ENCODE data around the gene MAP2K7. TPM values are rescaled to one million over a fixed set of nuclear protein-coding genes. Genes with fewer than 3 reads are reported as not detected.
"Not testable (repeated sequence)": the region's sequence is repeated elsewhere in the genome, so short reads cannot be mapped to it uniquely, and the experiment has no call there.

Gene MAP2K7
- total RNA-seq, 4 donors from 2014 or later, result 9.1 to 18.6 (median 14.9) TPM

DNA sequence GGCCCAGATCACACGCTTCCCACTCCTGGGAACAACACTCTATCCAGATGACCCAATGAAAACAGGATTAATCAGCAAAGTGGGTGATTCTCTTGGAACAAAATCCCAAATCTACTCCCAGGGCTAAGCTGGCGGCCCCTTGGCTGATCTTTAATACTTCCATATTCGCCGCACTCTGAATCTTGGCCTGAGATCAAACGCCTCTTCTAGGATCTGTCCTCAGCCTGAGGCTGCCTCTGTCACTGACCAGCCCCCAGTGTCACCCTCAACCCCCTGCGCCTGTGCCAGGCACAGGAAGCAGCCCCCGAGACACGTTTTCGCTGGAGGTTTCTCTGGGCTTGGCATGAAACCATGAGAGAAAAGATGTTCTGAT lies 24.6 kb downstream of the MAP2K7 start:
- H3K4me1 ChIP-seq, result peaks cover 8 to 62% of the 10 kb centered on the region in 2 donors
- peaks cover 27 to 31% of the 10 kb centered on the region in 2 donors for H3K36me3 ChIP-seq
- no peaks in the 10 kb centered on the region for H3K27me3 ChIP-seq
- intact Hi-C loops (cut with DNase I), result no loop called here
- H3K9me3 ChIP-seq, result no peaks in the 10 kb centered on the region
- WGBS, 2 donors, result 78 to 93% methylated on average over 9 of the region's 9 CpGs
- no peak for DNase-seq
- H3K27ac ChIP-seq, result peak overlapping the region in 2 of 3 donors; percentile 33 to 86
- TF ChIP-seq CTCF (IDR thresholded peaks at IDR 0.05) (no peak), POLR2A (IDR thresholded peaks at IDR 0.05) (no peak)
- no peak overlapping the region for H3K4me3 ChIP-seq (replicated peaks in 1 of 3)

GRCh38 chr19:7928741-7929701 lies 25.3 kb downstream of the MAP2K7 start:
- Histone ChIP-seq H3K9me3 (no peaks in the 10 kb centered on the region), H3K27ac (peak overlapping the region; percentile 33 to 86 (median 41)), H3K4me1 (peaks cover 8 to 62% of the 10 kb centered on the region in 2 donors), H3K4me3 (replicated peaks in 1 of 3) (no peak overlapping the region), H3K36me3 (peaks cover 34 to 38% of the 10 kb centered on the region in 2 donors), H3K27me3 (no peaks in the 10 kb centered on the region)
- TF ChIP-seq POLR2A (IDR thresholded peaks at IDR 0.05), result no peak
- TF ChIP-seq CTCF (IDR thresholded peaks at IDR 0.05), result peak in 2 of 6 experiments; percentile 13 to 15
- DNase-seq, result peak; percentile 32 to 39
- 74 to 75% methylated on average over 16 to 24 of the region's 24 CpGs for WGBS, 2 donors
- intact Hi-C loops (cut with DNase I), result no loop called here

DNA sequence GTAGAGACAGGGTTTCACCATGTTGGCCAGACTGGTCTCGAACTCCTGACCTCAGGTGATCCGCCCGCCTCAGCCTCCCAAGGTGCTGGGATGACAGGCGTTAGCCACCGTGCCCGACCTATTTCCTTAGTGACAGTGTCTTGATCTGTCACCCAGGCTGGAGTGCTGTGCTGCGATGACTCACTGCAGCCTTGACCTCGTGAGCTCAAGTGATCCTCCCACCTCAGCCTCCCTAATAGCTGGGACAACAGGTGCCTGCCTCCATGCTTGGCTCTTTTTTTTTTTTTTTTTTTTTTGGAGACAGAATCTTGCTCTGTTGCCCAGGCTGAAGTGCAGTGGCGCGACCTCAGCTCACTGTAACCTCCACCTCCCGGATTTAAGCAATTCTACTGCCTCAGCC lies 26.4 kb downstream of the MAP2K7 start:
- H3K9me3 ChIP-seq; DNase-seq; H3K4me3 ChIP-seq (replicated peaks in 1 of 3); H3K27me3 ChIP-seq; intact Hi-C loops (cut with DNase I): not testable (repeated sequence)
- Histone ChIP-seq H3K27ac (peak overlapping the region in 1 of 3 donors; percentile 76), H3K36me3 (peaks cover 45 to 48% of the 10 kb centered on the region in 2 donors), H3K4me1 (peaks cover 8 to 56% of the 10 kb centered on the region in 2 donors)
- 89 to 97% methylated on average over 9 to 11 of the region's 11 CpGs for WGBS, 2 donors

- TF ChIP-seq POLR2A (IDR thresholded peaks at IDR 0.05) (no peak), CTCF (IDR thresholded peaks at IDR 0.05) (no peak)
- Histone ChIP-seq H3K27ac (peak overlapping the region in 1 of 3 donors; percentile 76), H3K4me1 (peaks cover 8 to 50% of the 10 kb centered on the region in 2 donors), H3K36me3 (peaks cover 52 to 55% of the 10 kb centered on the region in 2 donors), H3K9me3 (no peaks in the 10 kb centered on the region), H3K4me3 (replicated peaks in 1 of 3) (no peak overlapping the region), H3K27me3 (no peaks in the 10 kb centered on the region)
- intact Hi-C loops (cut with DNase I), result no loop called here
- 72 to 81% methylated on average over 7 of the region's 7 CpGs for WGBS, 2 donors
- no peak for DNase-seq
Measured at GRCh38 chr19:7930765-7931164, 27.1 kb downstream of the MAP2K7 start.

- intact Hi-C loops (cut with DNase I), result no loop called here
- Histone ChIP-seq H3K27me3 (no peaks in the 10 kb centered on the region), H3K36me3 (peaks cover 56 to 59% of the 10 kb centered on the region in 2 donors), H3K4me3 (replicated peaks in 1 of 3) (no peak overlapping the region), H3K9me3 (no peaks in the 10 kb centered on the region), H3K27ac (peak overlapping the region in 1 of 3 donors; percentile 76), H3K4me1 (peaks cover 4 to 46% of the 10 kb centered on the region in 2 donors)
- TF ChIP-seq CTCF (IDR thresholded peaks at IDR 0.05), result no peak
- TF ChIP-seq POLR2A (IDR thresholded peaks at IDR 0.05), result no peak
- peak in 1 of 2 donors; percentile 48 for DNase-seq
- WGBS, 2 donors, result 90 to 93% methylated on average over 26 to 30 of the region's 36 CpGs
Measured at GRCh38 chr19:7931221-7932061, 27.8 kb downstream of the MAP2K7 start.
